ENCODE results near the gene DPP6.

GRCh38 chr7:154489897-154490296 is 437.7 kb downstream of the DPP6 start:
- TF ChIP-seq RAD21 (IDR thresholded peaks at IDR 0.05; ENCODE audit: low read depth) (no peak), REST (IDR thresholded peaks at IDR 0.05; ENCODE audit: low read depth) (no peak), YY1 (IDR thresholded peaks at IDR 0.05; ENCODE audit: low read depth) (no peak), EP300 (IDR thresholded peaks at IDR 0.05; ENCODE audit: borderline replicate concordance) (no peak), CREB1 (IDR thresholded peaks at IDR 0.05; ENCODE audit: low read depth) (no peak)
- TF ChIP-seq, protein P1, sequence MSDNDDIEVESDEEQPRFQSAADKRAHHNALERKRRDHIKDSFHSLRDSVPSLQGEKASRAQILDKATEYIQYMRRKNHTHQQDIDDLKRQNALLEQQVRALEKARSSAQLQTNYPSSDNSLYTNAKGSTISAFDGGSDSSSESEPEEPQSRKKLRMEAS (IDR thresholded peaks at IDR 0.05): no peak

Data from Ishikawa (cell line).